Measurements from ENCODE around the gene LHX1. TPM values are rescaled to one million over a fixed set of nuclear protein-coding genes. Genes with fewer than 3 reads are reported as not detected.

Gene LHX1
- total RNA-seq, 2 donors from 2014 or later: not detected

GRCh38 chr17:36900160-36900512 is 37.1 kb upstream of the LHX1 start:
- WGBS, 2 donors: 67 to 70% methylated on average over 7 of the region's 7 CpGs
- intact Hi-C loops (cut with DNase I): no loop called here
- no peaks in the 10 kb centered on the region for H3K9me3 ChIP-seq
- TF ChIP-seq POLR2A (IDR thresholded peaks at IDR 0.05): no peak
- TF ChIP-seq CTCF (IDR thresholded peaks at IDR 0.05): no peak
- no peak overlapping the region for H3K4me3 ChIP-seq
- DNase-seq (no peak), ATAC-seq (no peak)
- no peaks in the 10 kb centered on the region for H3K27me3 ChIP-seq
- H3K27ac ChIP-seq: no peak overlapping the region
- H3K36me3 ChIP-seq (replicated peaks in 1 of 2; ENCODE audit: insufficient read depth in 1 of 2, low read depth in 2 of 2): no peaks in the 10 kb centered on the region
- H3K4me1 ChIP-seq: no peaks in the 10 kb centered on the region

- TF ChIP-seq CTCF (IDR thresholded peaks at IDR 0.05) (no peak), POLR2A (IDR thresholded peaks at IDR 0.05) (no peak)
- no peak for ATAC-seq
- Histone ChIP-seq H3K4me3 (no peak overlapping the region), H3K27ac (no peak overlapping the region), H3K36me3 (replicated peaks in 1 of 2; ENCODE audit: insufficient read depth in 1 of 2, low read depth in 2 of 2) (no peaks in the 10 kb centered on the region), H3K27me3 (no peaks in the 10 kb centered on the region), H3K9me3 (no peaks in the 10 kb centered on the region), H3K4me1 (no peaks in the 10 kb centered on the region)
- no peak for DNase-seq
- 55 to 58% methylated on average over 14 of the region's 14 CpGs for WGBS, 2 donors
- intact Hi-C loops (cut with DNase I): no loop called here
These were observed 35.8 kb upstream of the LHX1 start for GRCh38 chr17:36901506-36901905.

GRCh38 chr17:36907407-36907806 is 29.9 kb upstream of the LHX1 start:
- H3K4me3 ChIP-seq: no peak overlapping the region
- ATAC-seq (no peak), DNase-seq (no peak)
- H3K36me3 ChIP-seq (replicated peaks in 1 of 2; ENCODE audit: insufficient read depth in 1 of 2, low read depth in 2 of 2): no peaks in the 10 kb centered on the region
- intact Hi-C loops (cut with DNase I): no loop called here
- no peaks in the 10 kb centered on the region for H3K4me1 ChIP-seq
- H3K27ac ChIP-seq: no peak overlapping the region
- H3K9me3 ChIP-seq: no peaks in the 10 kb centered on the region
- TF ChIP-seq CTCF (IDR thresholded peaks at IDR 0.05) (no peak), POLR2A (IDR thresholded peaks at IDR 0.05) (no peak)
- peaks cover 0 to 4% of the 10 kb centered on the region in 2 donors for H3K27me3 ChIP-seq
- WGBS, 2 donors: 59 to 61% methylated on average over 10 of the region's 10 CpGs

- no peaks in the 10 kb centered on the region for H3K36me3 ChIP-seq (replicated peaks in 1 of 2; ENCODE audit: insufficient read depth in 1 of 2, low read depth in 2 of 2)
- H3K4me3 ChIP-seq: no peak overlapping the region
- peaks cover 0 to 4% of the 10 kb centered on the region in 2 donors for H3K27me3 ChIP-seq
- no peaks in the 10 kb centered on the region for H3K9me3 ChIP-seq
- 50 to 62% methylated on average over 5 of the region's 5 CpGs for WGBS, 2 donors
- ATAC-seq (no peak), DNase-seq (no peak)
- no peak for TF ChIP-seq POLR2A (IDR thresholded peaks at IDR 0.05)
- TF ChIP-seq CTCF (IDR thresholded peaks at IDR 0.05): no peak
- no peak overlapping the region for H3K27ac ChIP-seq
- intact Hi-C loops (cut with DNase I): no loop called here
- no peaks in the 10 kb centered on the region for H3K4me1 ChIP-seq
These were observed 26.8 kb upstream of the LHX1 start for GRCh38 chr17:36910513-36910912.

GRCh38 chr17:36911001-36911400 is 26.3 kb upstream of the LHX1 start:
- 26 to 41% methylated on average over 3 of the region's 3 CpGs for WGBS, 2 donors
- H3K9me3 ChIP-seq: no peaks in the 10 kb centered on the region
- H3K36me3 ChIP-seq (replicated peaks in 1 of 2; ENCODE audit: insufficient read depth in 1 of 2, low read depth in 2 of 2): no peaks in the 10 kb centered on the region
- H3K4me1 ChIP-seq: no peaks in the 10 kb centered on the region
- TF ChIP-seq POLR2A (IDR thresholded peaks at IDR 0.05) (no peak), CTCF (IDR thresholded peaks at IDR 0.05) (no peak)
- H3K27me3 ChIP-seq: peaks cover 0 to 4% of the 10 kb centered on the region in 2 donors
- DNase-seq (no peak), ATAC-seq (no peak)
- H3K27ac ChIP-seq: no peak overlapping the region
- no peak overlapping the region for H3K4me3 ChIP-seq
- intact Hi-C loops (cut with DNase I): no loop called here

Measured in body of pancreas (tissue), 4 donors.